ENCODE measurements around the gene ARSB. TPM values are rescaled to one million over a fixed set of nuclear protein-coding genes. Genes with fewer than 3 reads are reported as not detected.
A peak's percentile ranks its signal among the peaks of the same experiment; 100 is the strongest.

ARSB gene
- total RNA-seq, 1 donor from 2014 or later: 16.7 TPM

- no peak overlapping the region for H3K4me3 ChIP-seq (ENCODE audit: low read depth, low read length)
- TF ChIP-seq, protein P1, sequence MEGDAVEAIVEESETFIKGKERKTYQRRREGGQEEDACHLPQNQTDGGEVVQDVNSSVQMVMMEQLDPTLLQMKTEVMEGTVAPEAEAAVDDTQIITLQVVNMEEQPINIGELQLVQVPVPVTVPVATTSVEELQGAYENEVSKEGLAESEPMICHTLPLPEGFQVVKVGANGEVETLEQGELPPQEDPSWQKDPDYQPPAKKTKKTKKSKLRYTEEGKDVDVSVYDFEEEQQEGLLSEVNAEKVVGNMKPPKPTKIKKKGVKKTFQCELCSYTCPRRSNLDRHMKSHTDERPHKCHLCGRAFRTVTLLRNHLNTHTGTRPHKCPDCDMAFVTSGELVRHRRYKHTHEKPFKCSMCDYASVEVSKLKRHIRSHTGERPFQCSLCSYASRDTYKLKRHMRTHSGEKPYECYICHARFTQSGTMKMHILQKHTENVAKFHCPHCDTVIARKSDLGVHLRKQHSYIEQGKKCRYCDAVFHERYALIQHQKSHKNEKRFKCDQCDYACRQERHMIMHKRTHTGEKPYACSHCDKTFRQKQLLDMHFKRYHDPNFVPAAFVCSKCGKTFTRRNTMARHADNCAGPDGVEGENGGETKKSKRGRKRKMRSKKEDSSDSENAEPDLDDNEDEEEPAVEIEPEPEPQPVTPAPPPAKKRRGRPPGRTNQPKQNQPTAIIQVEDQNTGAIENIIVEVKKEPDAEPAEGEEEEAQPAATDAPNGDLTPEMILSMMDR (conservative IDR thresholded peaks at IDR 0.05; ENCODE audit: low read depth, low read length): no peak
- DNase-seq (ENCODE audit: low read depth): no peak
These were observed 77.7 kb downstream of the ARSB start for GRCh38 chr5:78907255-78907891.

GRCh38 chr5:78905084-78905938 is 79.8 kb downstream of the ARSB start:
- no peak for DNase-seq (ENCODE audit: low read depth)
- no peak overlapping the region for H3K4me3 ChIP-seq (ENCODE audit: low read depth, low read length)
- TF ChIP-seq, protein P1 (conservative IDR thresholded peaks at IDR 0.05; ENCODE audit: low read depth, low read length): no peak

DNA sequence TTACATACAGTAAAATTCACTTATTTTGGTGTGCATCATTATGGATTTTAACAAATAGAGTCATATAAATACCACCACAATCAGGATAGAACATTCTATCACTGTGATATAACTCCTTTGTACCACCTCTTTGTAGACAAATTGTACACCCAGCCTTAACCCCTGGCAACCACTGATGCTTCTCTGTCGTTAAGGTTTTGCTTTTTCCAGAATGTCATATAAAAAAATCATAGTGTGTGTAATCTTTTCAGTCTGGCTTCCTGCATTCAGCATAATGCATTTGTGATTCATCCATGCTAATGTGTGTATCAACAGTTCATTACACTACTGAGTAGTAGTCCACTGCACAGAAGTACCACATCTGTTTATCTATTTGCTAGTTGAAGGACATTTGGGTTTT is 81.2 kb downstream of the ARSB start:
- no peak overlapping the region for H3K4me3 ChIP-seq (ENCODE audit: low read depth, low read length)
- TF ChIP-seq, protein P1 (conservative IDR thresholded peaks at IDR 0.05; ENCODE audit: low read depth, low read length): no peak
- DNase-seq (ENCODE audit: low read depth): no peak

DNA sequence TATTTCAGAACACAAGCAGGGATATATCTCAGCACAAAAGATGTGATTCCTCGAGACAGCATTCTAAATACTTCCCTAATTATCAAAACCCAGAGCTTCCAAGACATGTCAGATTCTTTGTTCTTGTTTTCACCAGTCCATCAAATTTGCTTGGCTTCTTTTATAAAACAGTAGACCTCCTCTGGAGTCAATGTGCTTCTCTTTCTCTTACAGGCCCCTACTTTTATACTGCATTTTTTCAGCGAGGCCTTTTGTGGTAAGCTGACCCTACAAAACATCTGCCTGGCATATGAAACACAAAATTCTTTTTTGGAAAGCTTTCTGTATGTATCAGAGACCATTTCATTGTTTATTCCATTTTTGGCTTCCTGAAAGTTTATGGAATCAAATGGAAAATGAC is 81.8 kb downstream of the ARSB start:
- H3K4me3 ChIP-seq (ENCODE audit: low read depth, low read length): no peak overlapping the region
- TF ChIP-seq, protein P1 (conservative IDR thresholded peaks at IDR 0.05; ENCODE audit: low read depth, low read length): no peak
- no peak for DNase-seq (ENCODE audit: low read depth)

GRCh38 chr5:78899922-78900362 is 85.2 kb downstream of the ARSB start:
- no peak for DNase-seq (ENCODE audit: low read depth)
- H3K4me3 ChIP-seq (ENCODE audit: low read depth, low read length): no peak overlapping the region
- TF ChIP-seq, protein P1 (conservative IDR thresholded peaks at IDR 0.05; ENCODE audit: low read depth, low read length): peak; percentile 91

DNA sequence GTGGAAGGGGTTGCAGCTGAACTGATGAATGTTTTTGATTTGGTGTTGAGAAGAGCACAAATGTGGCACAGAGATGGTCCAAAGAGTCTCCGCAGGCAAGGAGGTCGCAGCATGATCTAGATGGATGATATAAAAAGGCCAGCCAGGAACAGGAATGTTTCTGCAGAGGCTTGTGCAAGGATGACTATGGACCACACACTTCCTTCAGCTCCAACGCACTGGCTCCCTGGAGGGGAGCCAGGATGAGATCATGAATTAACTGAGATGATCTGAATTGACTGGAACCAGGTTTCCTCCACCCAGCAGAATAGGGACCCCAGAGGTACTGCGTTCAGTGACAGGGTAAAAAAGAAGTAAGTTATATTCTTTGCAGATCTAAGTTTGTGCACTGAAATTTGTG is 89.0 kb downstream of the ARSB start:
- TF ChIP-seq, protein P1 (conservative IDR thresholded peaks at IDR 0.05; ENCODE audit: low read depth, low read length): no peak
- no peak overlapping the region for H3K4me3 ChIP-seq (ENCODE audit: low read depth, low read length)
- DNase-seq (ENCODE audit: low read depth): peak; percentile 20

Data from epithelial cell of proximal tubule (primary cell).